HUDEP-2 (cell line): ENCODE results near the gene IRAG1.
"Not testable (repeated sequence)": the region's sequence is repeated elsewhere in the genome, so short reads cannot be mapped to it uniquely, and the experiment has no call there.

ENCODE experiments used
- DNase-seq, 76 experiments: peaks; one replicate each; lab custom pipeline; 2025; ENCODE audit not compliant: unreplicated experiment in 76 of 76; lab: John Stamatoyannopoulos, UW

Gene IRAG1

DNA sequence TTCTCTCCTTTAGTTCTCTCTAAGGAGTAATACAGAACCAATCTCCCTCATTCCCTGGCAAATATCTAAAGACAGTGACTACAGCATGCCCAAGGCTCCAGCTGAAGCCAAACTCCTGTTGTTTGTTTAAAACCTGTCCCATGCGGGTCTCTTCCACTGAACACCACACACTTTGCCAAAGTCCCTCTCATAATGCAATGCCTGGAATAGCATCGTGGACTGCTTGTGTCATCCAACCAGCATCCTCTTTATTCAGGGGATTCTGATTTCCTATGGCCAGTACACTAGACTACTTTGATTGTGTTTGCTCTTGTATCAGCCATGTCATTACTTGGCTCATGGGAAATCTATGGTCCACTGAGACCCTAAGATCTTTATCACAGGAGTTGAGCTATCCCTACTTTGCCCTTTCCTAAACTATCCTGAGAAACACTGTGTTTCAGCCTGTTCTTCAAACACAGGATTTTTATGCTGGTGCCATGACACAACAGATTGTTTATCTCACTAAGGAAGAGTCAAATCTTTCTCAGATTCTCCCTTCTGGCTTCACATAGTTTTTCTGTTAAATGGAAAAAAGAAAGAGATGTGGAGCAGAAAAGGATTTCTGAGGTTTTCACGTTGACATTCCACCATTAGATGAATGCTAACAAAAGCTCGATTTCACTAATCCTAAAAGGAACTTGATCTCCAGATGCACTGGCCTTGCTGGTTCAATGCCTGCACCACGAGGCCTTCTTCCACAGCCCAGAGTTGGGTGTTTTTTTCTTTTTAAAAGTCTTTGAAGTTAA is 15.9 kb upstream of the IRAG1 start:
- DNase-seq: no peak

DNA sequence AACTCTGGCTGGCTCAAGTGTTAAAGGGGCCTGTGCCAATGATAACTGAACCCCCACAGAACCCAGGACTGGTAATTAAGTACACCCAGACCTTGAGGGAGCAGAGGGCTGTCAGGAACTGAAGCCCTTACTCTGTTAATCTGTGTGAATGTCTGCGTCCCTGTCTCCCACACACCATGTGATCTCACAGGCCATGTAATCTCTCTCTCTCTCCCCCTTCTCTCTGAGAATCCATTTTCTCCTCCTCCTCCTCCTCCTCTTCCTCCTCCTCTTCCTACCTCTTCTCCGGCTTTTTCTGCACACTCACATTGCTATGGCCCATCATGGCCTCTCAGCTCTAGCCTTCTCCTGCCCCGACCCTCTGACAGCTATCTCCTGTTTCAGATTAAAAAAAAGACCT is 14.6 kb upstream of the IRAG1 start:
- no peak for DNase-seq

- no peak for DNase-seq
Measured at GRCh38 chr11:10701982-10702381, 8.4 kb upstream of the IRAG1 start.

DNA sequence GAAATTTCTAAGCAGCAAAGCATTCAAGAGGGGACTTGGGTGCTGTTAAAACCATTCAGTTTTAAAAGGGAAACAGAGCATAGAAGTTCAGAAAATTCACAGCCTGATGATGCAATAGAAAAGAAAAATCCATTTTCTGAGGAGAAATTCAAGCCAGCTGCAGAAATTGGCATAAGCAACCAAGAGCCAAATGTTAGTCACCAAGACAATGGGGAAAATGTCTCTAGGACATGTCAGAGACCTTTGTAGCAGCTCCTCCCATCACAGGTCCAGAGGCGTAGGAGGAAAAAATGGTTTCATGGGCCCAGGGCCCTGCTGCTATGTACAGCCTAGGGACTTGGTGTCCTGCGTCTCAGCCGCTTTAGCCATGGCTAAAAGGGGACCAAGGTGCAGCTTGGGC is 5.5 kb upstream of the IRAG1 start:
- no peak for DNase-seq

DNA sequence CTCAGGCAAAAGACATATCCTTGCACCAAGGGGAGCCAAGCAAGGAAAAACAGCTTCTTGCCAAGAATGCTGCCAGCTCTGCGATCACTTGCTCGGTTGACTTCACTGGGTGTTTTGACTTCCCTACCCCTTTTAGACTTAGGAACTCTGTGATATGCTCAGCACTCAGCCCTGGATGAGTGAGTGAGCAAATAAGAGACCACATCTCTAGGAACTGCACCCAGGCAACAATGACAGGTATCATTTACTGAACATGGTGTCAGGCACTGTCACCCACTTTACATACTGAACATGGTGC is 3.7 kb upstream of the IRAG1 start:
- DNase-seq: no peak

GRCh38 chr11:10696468-10697322 is 3.1 kb upstream of the IRAG1 start:
- no peak for DNase-seq

GRCh38 chr11:10695833-10696232 is 2.3 kb upstream of the IRAG1 start:
- no peak for DNase-seq

- no peak for DNase-seq
Measured at GRCh38 chr11:10694486-10695239, 1.1 kb upstream of the IRAG1 start.

GRCh38 chr11:10692531-10693115 is 932 bp downstream of the IRAG1 start:
- no peak for DNase-seq

DNA sequence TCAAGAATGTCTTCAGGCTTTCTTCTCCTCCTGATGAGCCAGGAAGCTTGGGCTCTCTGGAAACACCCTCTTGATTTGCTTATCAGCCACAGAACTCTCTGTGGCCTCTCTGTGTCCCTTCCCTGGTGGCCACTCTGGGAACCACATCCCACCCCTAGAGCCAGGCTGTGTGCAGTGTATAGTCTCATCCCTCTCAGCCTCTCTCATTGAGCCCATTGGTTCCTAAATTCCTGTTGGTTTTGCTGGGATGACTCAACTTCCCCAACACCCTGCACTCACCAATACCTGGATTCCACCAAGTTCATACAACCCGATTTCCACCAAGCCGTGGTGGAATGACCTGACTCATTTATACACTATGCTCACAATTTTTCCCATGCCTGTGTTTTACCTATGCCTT is 5.2 kb downstream of the IRAG1 start:
- DNase-seq: no peak

DNA sequence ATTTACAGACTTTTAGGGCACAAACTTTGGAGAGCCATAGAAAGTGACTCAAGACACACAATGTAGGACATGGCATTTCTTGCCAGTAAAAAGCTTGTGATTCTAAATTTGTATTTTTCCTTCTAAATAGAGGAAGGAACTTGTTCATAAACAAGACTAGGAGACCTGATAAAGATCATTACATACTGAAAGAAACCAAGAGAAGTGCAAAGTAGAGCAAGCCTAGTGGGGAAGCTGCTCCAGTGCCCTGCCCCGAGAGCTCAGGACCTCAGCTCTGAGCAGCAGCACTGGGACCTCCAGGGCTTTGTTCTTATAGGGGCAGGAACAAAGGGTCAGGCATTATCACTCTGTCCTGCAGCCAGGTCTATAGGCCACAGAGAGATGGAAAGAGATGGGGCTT is 7.2 kb downstream of the IRAG1 start:
- no peak for DNase-seq

DNA sequence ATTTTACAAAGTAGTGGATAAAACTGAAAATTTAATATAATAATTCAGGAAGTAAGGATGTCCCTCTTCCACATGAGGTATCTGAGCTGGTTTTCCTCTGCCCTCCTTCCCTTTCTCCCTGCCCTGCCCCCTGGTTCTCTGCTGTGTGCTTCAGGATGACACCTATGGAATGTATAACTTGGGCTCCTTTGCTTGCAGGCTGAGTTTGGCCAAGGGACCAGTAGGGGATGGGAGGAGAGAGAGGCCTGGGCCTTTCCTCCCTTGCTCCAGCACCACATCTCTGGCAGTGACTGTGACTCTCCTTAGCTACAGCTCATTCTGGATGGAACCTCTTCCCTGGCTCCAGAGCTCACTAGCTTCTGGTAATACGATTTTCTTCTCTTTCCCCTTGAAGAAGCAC is 10.1 kb downstream of the IRAG1 start:
- no peak for DNase-seq

GRCh38 chr11:10680956-10681487 is 12.5 kb downstream of the IRAG1 start:
- DNase-seq: no peak

- DNase-seq: not testable (repeated sequence)
Measured at GRCh38 chr11:10680279-10680678, 13.3 kb downstream of the IRAG1 start.

- no peak for DNase-seq
Measured at GRCh38 chr11:10679644-10680043, 13.9 kb downstream of the IRAG1 start.

GRCh38 chr11:10678101-10678500 is 15.5 kb downstream of the IRAG1 start:
- DNase-seq: no peak

DNA sequence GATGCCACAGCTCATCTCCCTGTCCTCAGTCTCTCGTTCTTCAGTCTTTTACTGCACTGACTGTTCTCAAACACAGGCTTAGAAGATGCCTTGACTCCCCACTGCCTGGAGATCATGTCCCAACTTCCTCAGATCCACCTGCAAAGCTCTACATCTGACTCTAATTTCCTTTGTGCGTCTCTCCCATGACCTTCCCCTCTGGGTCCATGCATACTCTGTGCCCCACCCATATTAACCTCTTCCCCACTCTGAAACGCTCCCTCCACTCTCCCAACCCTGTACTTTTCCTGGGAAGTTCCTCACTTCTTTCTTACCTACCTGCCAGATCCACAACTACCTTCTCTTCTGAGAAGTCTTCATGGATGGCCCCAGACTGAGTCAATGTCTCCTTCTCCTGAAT is 16.6 kb downstream of the IRAG1 start:
- no peak for DNase-seq

GRCh38 chr11:10674911-10675440 is 18.6 kb downstream of the IRAG1 start:
- no peak for DNase-seq

- DNase-seq: no peak
Measured at GRCh38 chr11:10674440-10674855, 19.1 kb downstream of the IRAG1 start.

DNA sequence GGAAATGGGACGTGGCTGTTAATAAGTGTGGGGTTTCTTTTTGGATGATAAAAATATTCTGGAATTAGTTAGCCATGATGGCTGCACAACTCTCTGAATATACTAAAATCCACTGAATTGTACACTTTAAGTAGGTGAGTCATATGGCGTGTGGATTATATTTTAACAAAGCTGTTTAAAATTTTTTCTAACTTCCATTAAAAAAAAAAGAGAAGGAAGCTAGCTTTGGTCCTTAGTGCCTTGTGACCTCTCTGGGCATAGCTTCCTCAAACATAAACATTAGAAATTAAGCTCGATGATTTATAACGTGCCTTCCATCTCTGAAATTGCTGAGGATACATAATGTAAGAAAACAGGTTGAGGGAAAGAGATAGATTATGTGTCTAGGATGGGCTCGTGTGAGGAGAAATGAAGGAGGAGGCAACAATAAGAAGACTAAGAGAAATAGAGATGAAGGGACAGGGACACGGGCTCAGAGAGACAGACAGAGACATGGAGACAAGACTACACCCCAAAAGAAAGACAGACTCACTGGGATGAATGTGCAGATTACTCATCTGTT is 20.0 kb downstream of the IRAG1 start:
- no peak for DNase-seq
